ENCODE results near the gene COL6A2. TPM values are rescaled to one million over a fixed set of nuclear protein-coding genes. Genes with fewer than 3 reads are reported as not detected.

COL6A2 gene
- total and polyA plus RNA-seq, 2 experiments from 2014 or later: 28.4 to 89.2 TPM

DNA sequence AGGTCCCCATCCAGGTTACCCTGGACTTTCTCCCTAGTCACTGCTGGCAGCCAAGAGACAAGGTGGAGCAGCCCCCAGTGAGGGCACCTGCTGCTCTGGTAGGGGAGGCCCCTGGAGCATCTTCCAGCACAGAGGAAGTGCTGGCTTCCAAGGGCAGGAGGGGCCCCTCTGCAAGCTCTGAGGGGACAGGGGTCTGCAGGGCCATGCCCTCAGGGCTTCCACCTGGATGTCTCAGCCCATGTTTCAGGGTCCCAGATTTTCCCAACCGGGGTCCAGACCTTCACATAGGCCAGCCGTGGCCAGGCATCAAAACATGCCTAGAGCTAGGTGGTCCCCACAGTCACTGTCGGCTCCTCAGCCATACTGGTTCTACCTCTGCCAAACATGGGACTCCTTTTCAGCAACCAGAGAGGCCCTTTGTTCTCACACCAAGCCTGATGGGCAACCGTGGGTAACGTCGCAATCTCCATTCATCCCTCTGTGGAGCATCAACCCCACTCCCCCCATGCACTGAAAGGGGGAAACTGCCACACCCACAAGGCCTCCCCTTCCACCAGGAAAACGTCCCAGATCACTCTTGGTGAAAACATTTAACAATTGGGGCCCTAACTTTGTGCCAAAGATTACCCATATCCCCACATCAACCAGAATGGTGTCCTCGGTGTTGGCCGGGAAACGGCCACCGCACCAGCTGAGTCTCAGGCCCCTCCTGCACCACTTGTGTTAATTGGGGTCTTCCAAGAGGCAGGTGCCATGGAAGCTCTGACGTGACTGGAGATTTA lies 1.9 kb upstream of the COL6A2 start:
- Mint-ChIP-seq H3K4me3 (peak overlapping the region; percentile 30; the same call in 1 of the 3 replicates), H3K9me3 (peaks cover 35% of the 10 kb centered on the region), H3K4me1 (peaks cover 3% of the 10 kb centered on the region; the same call in 1 of the 3 replicates), H3K27me3 (ENCODE audit: insufficient read depth, low read depth, poor library complexity) (peaks cover 31% of the 10 kb centered on the region), H3K36me3 (ENCODE audit: low read depth) (peaks cover 31% of the 10 kb centered on the region), H3K27ac (no peak overlapping the region)
- Histone ChIP-seq H3K4me2 (no peak overlapping the region), H3F3A (replicated peaks; ENCODE audit: low read depth) (no peaks in the 10 kb centered on the region), H3K27me3 (ENCODE audit: insufficient read depth) (peaks cover 14% of the 10 kb centered on the region; the same call in 1 of the 2 replicates), H2AFZ (no peak overlapping the region), H3K36me3 (ENCODE audit: insufficient read depth) (no peaks in the 10 kb centered on the region), H3K4me3 (no peak overlapping the region), H3K9me2 (ENCODE audit: insufficient read depth) (no peaks in the 10 kb centered on the region), H3K79me2 (replicated peaks; ENCODE audit: insufficient read depth) (peaks cover 15% of the 10 kb centered on the region), H3K4me1 (ENCODE audit: insufficient read depth) (0 out of 2 replicates have a peak, but pooled peaks cover 3% of the 10 kb centered on the region), H3K27ac (ENCODE audit: low read depth) (no peak overlapping the region), H4K20me1 (replicated peaks; ENCODE audit: insufficient read depth) (peaks cover 10% of the 10 kb centered on the region; the same call in 1 of the 2 replicates)
- no peak for TF ChIP-seq ZNF114 (CRISPR knock-in tag; IDR thresholded peaks at IDR 0.05)
- TF ChIP-seq, protein P1, sequence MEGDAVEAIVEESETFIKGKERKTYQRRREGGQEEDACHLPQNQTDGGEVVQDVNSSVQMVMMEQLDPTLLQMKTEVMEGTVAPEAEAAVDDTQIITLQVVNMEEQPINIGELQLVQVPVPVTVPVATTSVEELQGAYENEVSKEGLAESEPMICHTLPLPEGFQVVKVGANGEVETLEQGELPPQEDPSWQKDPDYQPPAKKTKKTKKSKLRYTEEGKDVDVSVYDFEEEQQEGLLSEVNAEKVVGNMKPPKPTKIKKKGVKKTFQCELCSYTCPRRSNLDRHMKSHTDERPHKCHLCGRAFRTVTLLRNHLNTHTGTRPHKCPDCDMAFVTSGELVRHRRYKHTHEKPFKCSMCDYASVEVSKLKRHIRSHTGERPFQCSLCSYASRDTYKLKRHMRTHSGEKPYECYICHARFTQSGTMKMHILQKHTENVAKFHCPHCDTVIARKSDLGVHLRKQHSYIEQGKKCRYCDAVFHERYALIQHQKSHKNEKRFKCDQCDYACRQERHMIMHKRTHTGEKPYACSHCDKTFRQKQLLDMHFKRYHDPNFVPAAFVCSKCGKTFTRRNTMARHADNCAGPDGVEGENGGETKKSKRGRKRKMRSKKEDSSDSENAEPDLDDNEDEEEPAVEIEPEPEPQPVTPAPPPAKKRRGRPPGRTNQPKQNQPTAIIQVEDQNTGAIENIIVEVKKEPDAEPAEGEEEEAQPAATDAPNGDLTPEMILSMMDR (conservative IDR thresholded peaks at IDR 0.05; ENCODE audit: low read depth in 2 of 2): no peak
- no peak for TF ChIP-seq NANOG (IDR thresholded peaks at IDR 0.05; ENCODE audit: borderline replicate concordance)
- TF ChIP-seq, protein P2, sequence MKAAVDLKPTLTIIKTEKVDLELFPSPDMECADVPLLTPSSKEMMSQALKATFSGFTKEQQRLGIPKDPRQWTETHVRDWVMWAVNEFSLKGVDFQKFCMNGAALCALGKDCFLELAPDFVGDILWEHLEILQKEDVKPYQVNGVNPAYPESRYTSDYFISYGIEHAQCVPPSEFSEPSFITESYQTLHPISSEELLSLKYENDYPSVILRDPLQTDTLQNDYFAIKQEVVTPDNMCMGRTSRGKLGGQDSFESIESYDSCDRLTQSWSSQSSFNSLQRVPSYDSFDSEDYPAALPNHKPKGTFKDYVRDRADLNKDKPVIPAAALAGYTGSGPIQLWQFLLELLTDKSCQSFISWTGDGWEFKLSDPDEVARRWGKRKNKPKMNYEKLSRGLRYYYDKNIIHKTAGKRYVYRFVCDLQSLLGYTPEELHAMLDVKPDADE (IDR thresholded peaks at IDR 0.05): no peak
- no peak for TF ChIP-seq STAT1 (IDR thresholded peaks at IDR 0.05; ENCODE audit: unreplicated experiment)
- TF ChIP-seq, protein P3, sequence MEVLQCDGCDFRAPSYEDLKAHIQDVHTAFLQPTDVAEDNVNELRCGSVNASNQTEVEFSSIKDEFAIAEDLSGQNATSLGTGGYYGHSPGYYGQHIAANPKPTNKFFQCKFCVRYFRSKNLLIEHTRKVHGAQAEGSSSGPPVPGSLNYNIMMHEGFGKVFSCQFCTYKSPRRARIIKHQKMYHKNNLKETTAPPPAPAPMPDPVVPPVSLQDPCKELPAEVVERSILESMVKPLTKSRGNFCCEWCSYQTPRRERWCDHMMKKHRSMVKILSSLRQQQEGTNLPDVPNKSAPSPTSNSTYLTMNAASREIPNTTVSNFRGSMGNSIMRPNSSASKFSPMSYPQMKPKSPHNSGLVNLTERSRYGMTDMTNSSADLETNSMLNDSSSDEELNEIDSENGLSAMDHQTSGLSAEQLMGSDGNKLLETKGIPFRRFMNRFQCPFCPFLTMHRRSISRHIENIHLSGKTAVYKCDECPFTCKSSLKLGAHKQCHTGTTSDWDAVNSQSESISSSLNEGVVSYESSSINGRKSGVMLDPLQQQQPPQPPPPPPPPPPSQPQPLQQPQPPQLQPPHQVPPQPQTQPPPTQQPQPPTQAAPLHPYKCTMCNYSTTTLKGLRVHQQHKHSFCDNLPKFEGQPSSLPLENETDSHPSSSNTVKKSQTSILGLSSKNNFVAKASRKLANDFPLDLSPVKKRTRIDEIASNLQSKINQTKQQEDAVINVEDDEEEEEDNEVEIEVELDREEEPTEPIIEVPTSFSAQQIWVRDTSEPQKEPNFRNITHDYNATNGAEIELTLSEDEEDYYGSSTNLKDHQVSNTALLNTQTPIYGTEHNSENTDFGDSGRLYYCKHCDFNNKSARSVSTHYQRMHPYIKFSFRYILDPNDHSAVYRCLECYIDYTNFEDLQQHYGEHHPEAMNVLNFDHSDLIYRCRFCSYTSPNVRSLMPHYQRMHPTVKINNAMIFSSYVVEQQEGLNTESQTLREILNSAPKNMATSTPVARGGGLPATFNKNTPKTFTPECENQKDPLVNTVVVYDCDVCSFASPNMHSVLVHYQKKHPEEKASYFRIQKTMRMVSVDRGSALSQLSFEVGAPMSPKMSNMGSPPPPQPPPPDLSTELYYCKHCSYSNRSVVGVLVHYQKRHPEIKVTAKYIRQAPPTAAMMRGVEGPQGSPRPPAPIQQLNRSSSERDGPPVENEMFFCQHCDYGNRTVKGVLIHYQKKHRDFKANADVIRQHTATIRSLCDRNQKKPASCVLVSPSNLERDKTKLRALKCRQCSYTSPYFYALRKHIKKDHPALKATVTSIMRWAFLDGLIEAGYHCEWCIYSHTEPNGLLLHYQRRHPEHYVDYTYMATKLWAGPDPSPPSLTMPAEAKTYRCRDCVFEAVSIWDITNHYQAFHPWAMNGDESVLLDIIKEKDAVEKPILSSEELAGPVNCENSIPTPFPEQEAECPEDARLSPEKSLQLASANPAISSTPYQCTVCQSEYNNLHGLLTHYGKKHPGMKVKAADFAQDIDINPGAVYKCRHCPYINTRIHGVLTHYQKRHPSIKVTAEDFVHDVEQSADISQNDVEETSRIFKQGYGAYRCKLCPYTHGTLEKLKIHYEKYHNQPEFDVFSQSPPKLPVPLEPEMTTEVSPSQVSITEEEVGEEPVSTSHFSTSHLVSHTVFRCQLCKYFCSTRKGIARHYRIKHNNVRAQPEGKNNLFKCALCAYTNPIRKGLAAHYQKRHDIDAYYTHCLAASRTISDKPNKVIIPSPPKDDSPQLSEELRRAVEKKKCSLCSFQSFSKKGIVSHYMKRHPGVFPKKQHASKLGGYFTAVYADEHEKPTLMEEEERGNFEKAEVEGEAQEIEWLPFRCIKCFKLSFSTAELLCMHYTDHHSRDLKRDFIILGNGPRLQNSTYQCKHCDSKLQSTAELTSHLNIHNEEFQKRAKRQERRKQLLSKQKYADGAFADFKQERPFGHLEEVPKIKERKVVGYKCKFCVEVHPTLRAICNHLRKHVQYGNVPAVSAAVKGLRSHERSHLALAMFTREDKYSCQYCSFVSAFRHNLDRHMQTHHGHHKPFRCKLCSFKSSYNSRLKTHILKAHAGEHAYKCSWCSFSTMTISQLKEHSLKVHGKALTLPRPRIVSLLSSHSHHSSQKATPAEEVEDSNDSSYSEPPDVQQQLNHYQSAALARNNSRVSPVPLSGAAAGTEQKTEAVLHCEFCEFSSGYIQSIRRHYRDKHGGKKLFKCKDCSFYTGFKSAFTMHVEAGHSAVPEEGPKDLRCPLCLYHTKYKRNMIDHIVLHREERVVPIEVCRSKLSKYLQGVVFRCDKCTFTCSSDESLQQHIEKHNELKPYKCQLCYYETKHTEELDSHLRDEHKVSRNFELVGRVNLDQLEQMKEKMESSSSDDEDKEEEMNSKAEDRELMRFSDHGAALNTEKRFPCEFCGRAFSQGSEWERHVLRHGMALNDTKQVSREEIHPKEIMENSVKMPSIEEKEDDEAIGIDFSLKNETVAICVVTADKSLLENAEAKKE (CRISPR knock-in tag; IDR thresholded peaks at IDR 0.05): no peak
- no peak for TF ChIP-seq CREB1 (CRISPR knock-in tag; IDR thresholded peaks at IDR 0.05; ENCODE audit: low read depth)
- TF ChIP-seq, protein P4, sequence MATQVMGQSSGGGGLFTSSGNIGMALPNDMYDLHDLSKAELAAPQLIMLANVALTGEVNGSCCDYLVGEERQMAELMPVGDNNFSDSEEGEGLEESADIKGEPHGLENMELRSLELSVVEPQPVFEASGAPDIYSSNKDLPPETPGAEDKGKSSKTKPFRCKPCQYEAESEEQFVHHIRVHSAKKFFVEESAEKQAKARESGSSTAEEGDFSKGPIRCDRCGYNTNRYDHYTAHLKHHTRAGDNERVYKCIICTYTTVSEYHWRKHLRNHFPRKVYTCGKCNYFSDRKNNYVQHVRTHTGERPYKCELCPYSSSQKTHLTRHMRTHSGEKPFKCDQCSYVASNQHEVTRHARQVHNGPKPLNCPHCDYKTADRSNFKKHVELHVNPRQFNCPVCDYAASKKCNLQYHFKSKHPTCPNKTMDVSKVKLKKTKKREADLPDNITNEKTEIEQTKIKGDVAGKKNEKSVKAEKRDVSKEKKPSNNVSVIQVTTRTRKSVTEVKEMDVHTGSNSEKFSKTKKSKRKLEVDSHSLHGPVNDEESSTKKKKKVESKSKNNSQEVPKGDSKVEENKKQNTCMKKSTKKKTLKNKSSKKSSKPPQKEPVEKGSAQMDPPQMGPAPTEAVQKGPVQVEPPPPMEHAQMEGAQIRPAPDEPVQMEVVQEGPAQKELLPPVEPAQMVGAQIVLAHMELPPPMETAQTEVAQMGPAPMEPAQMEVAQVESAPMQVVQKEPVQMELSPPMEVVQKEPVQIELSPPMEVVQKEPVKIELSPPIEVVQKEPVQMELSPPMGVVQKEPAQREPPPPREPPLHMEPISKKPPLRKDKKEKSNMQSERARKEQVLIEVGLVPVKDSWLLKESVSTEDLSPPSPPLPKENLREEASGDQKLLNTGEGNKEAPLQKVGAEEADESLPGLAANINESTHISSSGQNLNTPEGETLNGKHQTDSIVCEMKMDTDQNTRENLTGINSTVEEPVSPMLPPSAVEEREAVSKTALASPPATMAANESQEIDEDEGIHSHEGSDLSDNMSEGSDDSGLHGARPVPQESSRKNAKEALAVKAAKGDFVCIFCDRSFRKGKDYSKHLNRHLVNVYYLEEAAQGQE (IDR thresholded peaks at IDR 0.05; ENCODE audit: unreplicated experiment): no peak
- TF ChIP-seq POLR2AphosphoS5 (IDR thresholded peaks at IDR 0.05; ENCODE audit: low read depth): no peak
- TF ChIP-seq EZH2phosphoT487 (IDR thresholded peaks at IDR 0.05; ENCODE audit: unreplicated experiment): no peak
- TF ChIP-seq JUNB (IDR thresholded peaks at IDR 0.05; ENCODE audit: unreplicated experiment): no peak
- TF ChIP-seq ZNF331 (CRISPR knock-in tag; IDR thresholded peaks at IDR 0.05; ENCODE audit: low read depth): no peak
- no peak for TF ChIP-seq EZH2 (IDR thresholded peaks at IDR 0.05; ENCODE audit: low read depth, unreplicated experiment)
- ATAC-seq (no peak), DNase-seq (ENCODE audit: low spot score) (no peak)

Measured in GM23338 (cell line).